Neural cell (in vitro differentiated cells): ENCODE results near the gene RSKR.

Source experiments
- CTCF ChIP-seq: fragments of 450-650 bp; IDR thresholded peaks from 2 replicates; pipeline ENCODE4 v1.5.1; 2014; ENCODE audit warnings: antibody characterized with exemption, mild to moderate bottlenecking, moderate library complexity; ENCODE audit not compliant: poor library complexity, severe bottlenecking
- EP300 ChIP-seq: fragments of 450-650 bp; conservative IDR thresholded peaks from 2 replicates; pipeline ENCODE4 v1.6.1; 2014; ENCODE audit warnings: antibody characterized with exemption, mild to moderate bottlenecking, moderate library complexity; ENCODE audit not compliant: poor library complexity, severe bottlenecking
- EZH2 ChIP-seq: fragments of 200-600, 300-800 bp; shearing (Covaris generic), sonication (generic); IDR thresholded peaks from 2 replicates; pipeline ENCODE4 v1.6.1; 2014; ENCODE audit warnings: antibody characterized with exemption, low read length, borderline replicate concordance, mild to moderate bottlenecking; ENCODE audit not compliant: insufficient read depth, poor library complexity, severe bottlenecking
- POLR2AphosphoS5 ChIP-seq: IDR thresholded peaks from 2 replicates; pipeline ENCODE4 v1.6.1; 2012
- RAD21 ChIP-seq: fragments of 450-650 bp; conservative IDR thresholded peaks from 2 replicates; pipeline ENCODE4 v1.6.1; 2014; ENCODE audit warnings: antibody characterized with exemption, mild to moderate bottlenecking, moderate library complexity
- TAF1 ChIP-seq: IDR thresholded peaks from 2 replicates; pipeline ENCODE4 v1.6.1; 2012; ENCODE audit warnings: low read depth

DNA sequence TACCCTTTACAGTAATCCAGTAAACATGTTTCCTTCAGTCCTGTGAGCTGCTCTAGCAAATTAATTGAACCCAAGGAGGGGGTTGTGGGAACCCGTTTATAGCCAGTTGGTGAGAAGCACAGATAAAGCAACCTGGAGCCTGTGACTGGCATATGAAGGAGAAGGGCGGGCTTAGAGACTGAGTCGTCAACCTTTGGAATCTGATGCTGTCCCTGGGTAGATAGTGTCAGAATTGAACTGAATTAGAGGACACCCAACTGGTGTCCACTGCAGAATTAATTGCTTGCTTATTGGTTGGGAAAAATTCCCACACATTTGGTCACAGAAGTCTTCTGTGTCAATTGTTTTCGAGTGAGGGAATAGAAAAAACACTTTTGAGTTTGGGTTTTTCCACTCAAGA lies 12.8 kb upstream of the RSKR start:
- no peak for TF ChIP-seq CTCF
- TF ChIP-seq EZH2 = no peak
- TF ChIP-seq EP300 = no peak
- no peak for TF ChIP-seq RAD21
- no peak for TF ChIP-seq POLR2AphosphoS5
- TF ChIP-seq TAF1 = no peak
